T-helper 2 cell treated with Interferon-gamma antibody and Interleukin-4, amounts not matched to agents 5 μg/mL and 100 μg/mL, for 36 hours (primary cell): ENCODE results near the gene MRFAP1L1.
"Not testable (repeated sequence)": the region's sequence is repeated elsewhere in the genome, so short reads cannot be mapped to it uniquely, and the experiment has no call there.

Experiments used
- DNase-seq: peaks from one replicate; pipeline ENCODE4 v3.0.0; 2021; ENCODE audit warnings: low spot score
- H3K27ac Mint-ChIP-seq: one replicate; pipeline ENCODE4 v1.8.0; 2021; ENCODE audit warnings: mild to moderate bottlenecking, mixed read lengths
- H3K27me3 Mint-ChIP-seq: one replicate; pipeline ENCODE4 v1.8.0; 2021; ENCODE audit warnings: low read depth, mixed read lengths
- H3K36me3 Mint-ChIP-seq: one replicate; pipeline ENCODE4 v1.8.0; 2021; ENCODE audit warnings: low read depth, mixed read lengths
- H3K4me1 Mint-ChIP-seq: one replicate; pipeline ENCODE4 v1.8.0; 2021; ENCODE audit warnings: low read depth, mixed read lengths
- H3K4me3 Mint-ChIP-seq: one replicate; pipeline ENCODE4 v1.8.0; 2022; ENCODE audit warnings: mild to moderate bottlenecking, moderate library complexity, mixed read lengths
- H3K9me3 Mint-ChIP-seq: one replicate; pipeline ENCODE4 v1.8.0; 2021; ENCODE audit warnings: mixed read lengths

Gene MRFAP1L1

DNA sequence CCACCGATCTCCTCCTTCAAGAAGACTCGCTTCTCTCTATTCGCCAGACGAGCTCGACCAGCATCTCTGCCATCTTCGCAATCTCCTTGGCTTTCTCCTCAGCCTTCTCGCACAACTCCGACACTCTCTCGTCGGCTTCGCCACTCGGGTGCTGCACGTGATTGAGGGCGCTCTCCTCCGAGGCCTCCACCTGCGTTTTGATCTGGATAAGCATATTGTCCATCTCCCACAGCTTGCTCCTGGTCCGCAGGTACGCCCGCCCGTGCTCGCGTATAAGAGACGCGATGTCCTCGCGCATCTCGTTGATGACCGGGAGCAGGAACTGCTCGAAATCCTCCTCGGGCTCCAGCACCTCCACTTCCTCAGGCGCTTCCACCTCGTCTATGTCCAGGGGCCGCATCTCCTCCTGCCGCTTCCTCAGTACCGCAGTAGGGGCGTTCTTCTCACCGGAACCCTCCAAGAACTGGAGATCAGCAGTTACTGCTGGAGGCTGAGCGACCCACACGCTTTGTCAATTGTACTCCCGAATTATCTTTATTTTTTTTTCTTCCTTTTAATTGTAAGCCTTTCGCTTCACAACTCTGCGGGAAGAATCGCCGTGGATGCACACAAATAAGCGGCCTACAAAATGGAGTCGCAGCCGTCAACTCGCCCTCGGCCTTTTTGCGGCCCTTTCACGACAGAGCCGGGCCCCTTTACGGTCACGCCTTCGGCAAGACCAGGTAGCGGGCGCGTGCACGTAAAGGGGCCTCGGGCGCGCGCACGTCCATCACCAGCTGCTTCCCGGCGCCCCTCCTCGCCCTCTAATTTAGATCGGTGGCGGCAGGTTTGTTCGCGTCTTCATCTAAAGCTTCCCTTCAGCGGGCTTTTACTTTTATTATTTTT lies at the start of gene MRFAP1L1:
Gene MRFAP1L1, minus strand, starts transcription at position 636 of the 885 bp plus-strand sequence. Its CDS starts 236 bp downstream, at position 400.
- peak within 1 kb of the TSS; percentile 98 for H3K4me3 Mint-ChIP-seq
- peaks cover 43% of the 10 kb centered on the region for H3K36me3 Mint-ChIP-seq
- DNase-seq, result peak; percentile 95
- H3K27me3 Mint-ChIP-seq, result peaks cover 4% of the 10 kb centered on the region
- H3K4me1 Mint-ChIP-seq, result peaks cover 49% of the 10 kb centered on the region
- H3K9me3 Mint-ChIP-seq, result peaks cover 12% of the 10 kb centered on the region
- H3K27ac Mint-ChIP-seq, result peak within 1 kb of the TSS; percentile 94

DNA sequence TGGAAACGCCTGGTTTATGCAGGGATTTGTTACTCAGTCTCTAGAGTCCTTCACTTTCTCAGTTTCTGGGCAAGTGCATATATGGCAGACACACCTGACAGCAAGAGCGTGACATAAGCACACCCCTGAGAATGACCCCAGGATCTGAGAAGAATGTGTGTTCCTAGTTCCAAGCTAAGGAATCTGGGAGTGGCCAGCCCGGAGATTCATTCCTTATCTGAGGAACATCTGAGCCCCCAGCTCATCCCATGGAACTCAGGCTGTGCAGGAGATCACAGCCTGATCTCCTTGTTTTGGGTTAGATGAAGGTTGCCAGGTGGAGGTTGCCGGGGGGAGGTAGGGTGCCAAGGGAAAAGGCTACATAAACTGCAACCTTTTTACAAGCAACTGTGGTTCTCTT lies 49.1 kb upstream of the MRFAP1L1 start:
- Mint-ChIP-seq H3K27me3 (peaks cover 9% of the 10 kb centered on the region), H3K27ac (no peak overlapping the region), H3K4me1 (no peaks in the 10 kb centered on the region), H3K36me3 (no peaks in the 10 kb centered on the region), H3K9me3 (no peaks in the 10 kb centered on the region), H3K4me3 (no peak overlapping the region)
- DNase-seq, result no peak

DNA sequence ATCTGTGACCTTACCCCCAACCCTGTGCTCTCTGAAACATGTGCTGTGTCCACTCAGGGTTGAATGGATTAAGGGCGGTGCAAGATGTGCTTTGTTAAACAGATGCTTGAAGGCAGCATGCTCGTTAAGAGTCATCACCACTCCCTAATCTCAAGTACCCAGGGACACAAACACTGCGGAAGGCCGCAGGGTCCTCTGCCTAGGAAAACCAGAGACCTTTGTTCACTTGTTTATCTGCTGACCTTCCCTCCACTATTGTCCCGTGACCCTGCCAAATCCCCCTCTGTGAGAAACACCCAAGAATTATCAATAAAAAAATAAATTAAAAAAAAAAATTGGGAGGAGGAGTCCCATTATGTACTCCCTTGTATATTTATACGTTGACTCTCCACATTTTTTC lies 46.7 kb upstream of the MRFAP1L1 start:
- not testable (repeated sequence) for H3K4me1 Mint-ChIP-seq, DNase-seq, H3K9me3 Mint-ChIP-seq, H3K36me3 Mint-ChIP-seq, H3K4me3 Mint-ChIP-seq, H3K27me3 Mint-ChIP-seq, H3K27ac Mint-ChIP-seq

DNA sequence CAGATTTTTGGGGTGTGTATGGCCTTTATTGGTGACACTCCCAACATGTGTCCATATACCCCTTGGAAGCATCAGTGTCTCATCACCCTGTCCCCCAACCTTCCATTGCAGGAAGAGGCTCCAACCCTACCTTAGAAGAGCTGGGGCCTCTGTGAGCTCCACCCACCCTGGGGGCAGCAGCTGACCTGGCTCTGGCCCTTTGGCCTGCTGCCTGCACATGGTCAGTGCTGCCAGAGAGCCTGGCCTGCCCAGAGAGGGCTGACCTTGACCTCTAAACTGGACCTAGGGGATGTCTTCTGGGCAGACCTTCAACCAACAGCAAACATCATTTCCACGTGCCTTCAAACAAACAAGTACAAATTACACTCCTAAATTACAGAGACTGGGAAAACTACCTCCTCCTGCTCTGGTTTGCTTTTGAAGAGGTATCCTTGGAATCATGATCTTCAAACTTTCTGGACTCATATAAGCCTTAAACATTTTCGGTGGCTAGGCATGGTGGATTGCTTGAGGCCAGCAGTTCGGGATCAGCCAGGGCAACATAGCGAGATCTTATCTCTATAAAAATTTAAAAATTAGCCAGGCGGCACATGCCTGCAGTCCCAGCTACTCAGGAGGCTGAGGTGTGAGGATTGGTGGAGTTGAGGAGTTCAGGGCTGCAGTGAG lies 45.6 kb upstream of the MRFAP1L1 start:
- Mint-ChIP-seq H3K27ac (no peak overlapping the region), H3K4me1 (peaks cover 8% of the 10 kb centered on the region), H3K9me3 (no peaks in the 10 kb centered on the region), H3K36me3 (no peaks in the 10 kb centered on the region), H3K27me3 (peaks cover 9% of the 10 kb centered on the region), H3K4me3 (no peak overlapping the region)
- no peak for DNase-seq

DNA sequence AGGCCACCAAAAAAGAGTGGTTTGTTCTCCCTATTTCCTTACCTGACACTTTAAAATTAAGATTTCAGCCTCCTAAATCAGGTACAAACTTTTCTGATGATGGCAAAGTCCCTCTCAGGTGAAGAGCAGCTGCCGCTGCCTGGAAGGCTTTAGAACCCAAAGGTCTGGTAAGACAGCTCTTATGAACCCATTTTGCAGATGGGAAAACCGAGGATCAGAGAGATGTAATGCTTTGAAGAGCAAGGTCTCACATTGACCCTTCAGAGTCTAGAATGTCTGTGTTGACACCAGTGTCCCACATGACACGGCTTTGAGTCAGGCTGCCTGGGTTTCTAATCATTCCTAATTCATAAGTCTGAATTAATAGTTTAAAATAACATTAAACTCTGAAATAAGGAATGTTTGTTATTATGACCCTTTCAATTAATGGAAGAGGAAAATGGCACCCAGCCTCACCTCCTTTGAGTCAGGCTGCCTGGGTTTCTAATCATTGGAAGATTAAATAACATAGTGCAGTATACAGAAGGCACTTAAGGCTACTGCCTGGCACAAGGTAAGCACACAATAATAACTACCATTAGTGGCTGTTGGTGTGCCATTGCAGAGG lies 44.9 kb upstream of the MRFAP1L1 start:
- Mint-ChIP-seq H3K4me3 (no peak overlapping the region), H3K36me3 (no peaks in the 10 kb centered on the region), H3K4me1 (peaks cover 8% of the 10 kb centered on the region), H3K27ac (no peak overlapping the region), H3K9me3 (no peaks in the 10 kb centered on the region), H3K27me3 (peaks cover 9% of the 10 kb centered on the region)
- no peak for DNase-seq

DNA sequence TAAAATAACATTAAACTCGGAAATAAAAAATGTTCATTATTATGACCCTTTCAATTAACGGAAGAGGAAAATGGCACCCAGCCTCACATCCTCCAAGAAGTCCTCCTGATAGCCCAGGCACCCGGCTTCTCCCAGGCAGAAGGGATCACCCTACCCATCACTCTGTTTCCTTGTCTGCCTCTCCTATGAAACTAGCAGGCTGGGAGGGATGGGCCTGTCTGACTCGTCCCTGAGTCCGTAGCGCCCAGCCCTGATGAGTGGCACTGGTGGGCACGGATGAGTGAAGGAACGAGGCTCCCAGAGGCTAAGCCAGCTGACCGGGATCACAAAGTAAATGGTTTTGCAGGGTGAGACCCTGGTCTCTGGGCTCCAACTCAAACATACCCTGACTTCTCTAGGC lies 44.2 kb upstream of the MRFAP1L1 start:
- H3K36me3 Mint-ChIP-seq, result no peaks in the 10 kb centered on the region

DNA sequence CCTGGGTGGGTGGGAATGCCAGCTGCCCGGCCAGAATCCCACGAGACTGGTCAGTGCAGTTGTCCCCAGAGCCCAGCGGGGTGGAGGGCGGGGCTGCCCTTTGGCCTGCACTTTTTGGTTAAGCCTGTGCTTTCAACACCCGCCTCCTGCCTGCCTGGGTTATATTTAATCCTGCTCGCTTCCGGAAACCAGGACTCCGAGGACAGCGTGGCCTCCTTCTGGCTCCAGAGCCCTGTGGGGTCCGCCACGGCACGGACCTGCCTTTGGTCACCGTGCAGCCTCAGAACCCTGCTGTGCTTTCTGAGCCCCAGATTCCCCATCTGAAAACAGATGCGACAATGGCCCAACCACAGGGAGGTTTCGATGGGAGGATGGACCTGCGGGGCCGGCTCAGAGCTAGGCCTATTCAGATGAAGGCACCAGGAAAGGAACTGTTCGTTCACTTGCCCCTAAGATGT lies 43.5 kb upstream of the MRFAP1L1 start:
- no peaks in the 10 kb centered on the region for H3K9me3 Mint-ChIP-seq
- no peak overlapping the region for H3K4me3 Mint-ChIP-seq
- H3K4me1 Mint-ChIP-seq, result peaks cover 8% of the 10 kb centered on the region
- no peak for DNase-seq
- H3K36me3 Mint-ChIP-seq, result no peaks in the 10 kb centered on the region
- peaks cover 4% of the 10 kb centered on the region for H3K27me3 Mint-ChIP-seq
- no peak overlapping the region for H3K27ac Mint-ChIP-seq

More for the DNA sequence above, 44.2 kb upstream of the MRFAP1L1 start:
- H3K27me3 Mint-ChIP-seq, result peaks cover 9% of the 10 kb centered on the region
- no peak overlapping the region for H3K4me3 Mint-ChIP-seq
- DNase-seq, result no peak
- no peaks in the 10 kb centered on the region for H3K9me3 Mint-ChIP-seq
- peaks cover 8% of the 10 kb centered on the region for H3K4me1 Mint-ChIP-seq
- no peak overlapping the region for H3K27ac Mint-ChIP-seq

DNA sequence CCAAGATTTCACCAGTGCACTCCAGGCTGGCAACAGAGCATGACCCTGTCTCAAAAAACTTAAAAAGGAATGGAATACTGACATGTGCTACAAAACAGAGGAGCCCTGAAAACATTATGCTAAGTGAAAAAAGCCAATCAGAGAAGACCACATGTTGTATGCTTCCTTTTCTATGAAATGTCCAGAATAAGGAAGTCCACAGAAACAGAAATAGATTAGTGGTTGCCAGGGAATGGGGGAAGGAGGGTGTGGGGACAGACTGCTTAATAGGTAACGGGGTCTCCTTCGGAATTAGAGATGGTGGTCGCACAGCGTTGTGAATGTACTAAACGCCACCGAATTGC lies 42.8 kb upstream of the MRFAP1L1 start:
- Mint-ChIP-seq H3K27me3 (peaks cover 2% of the 10 kb centered on the region), H3K36me3 (no peaks in the 10 kb centered on the region), H3K4me3 (no peak overlapping the region), H3K9me3 (no peaks in the 10 kb centered on the region), H3K4me1 (peaks cover 8% of the 10 kb centered on the region), H3K27ac (no peak overlapping the region)
- no peak for DNase-seq

DNA sequence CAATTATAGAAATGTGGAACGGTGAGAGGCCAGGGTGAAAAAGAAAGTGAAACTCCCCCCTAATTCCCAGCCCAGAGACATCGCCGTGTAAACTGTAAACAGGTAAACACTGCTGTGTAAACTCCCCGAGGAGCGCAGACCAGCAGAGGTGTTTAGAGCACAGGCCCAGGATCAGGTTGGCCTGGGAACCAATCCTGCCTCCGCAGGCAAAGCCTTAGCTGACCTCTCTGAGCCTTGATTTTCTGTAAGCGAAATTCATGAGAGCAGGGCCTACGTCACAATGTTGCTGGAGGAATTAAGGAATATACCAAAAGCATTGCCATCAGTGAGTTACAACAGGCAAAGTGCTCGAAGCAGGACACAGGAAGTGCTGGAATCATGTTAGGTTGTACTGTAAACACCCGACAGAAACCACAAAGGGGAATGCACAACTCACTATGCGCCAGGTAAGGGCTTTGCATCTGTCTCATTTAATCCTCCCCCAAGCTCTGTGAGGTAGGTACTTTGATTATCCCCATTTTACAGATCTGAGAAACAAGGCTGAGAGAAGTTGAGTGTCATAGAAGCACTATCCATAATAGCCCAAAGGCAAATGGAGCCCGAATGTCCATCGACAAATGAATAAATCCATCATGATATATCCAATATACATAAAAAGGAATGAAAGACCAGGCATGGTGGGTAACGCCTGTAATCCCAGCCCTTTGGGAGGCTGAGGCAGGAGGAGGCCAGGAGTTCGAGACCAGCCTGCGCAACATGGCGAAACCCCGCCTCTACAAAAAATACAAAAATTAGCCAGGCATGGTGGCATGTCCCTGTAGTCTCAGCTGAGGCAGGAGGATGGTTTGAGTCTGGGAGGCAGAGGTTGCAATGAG lies 42.2 kb upstream of the MRFAP1L1 start:
- H3K27ac Mint-ChIP-seq, result peak overlapping the region; percentile 75
- H3K27me3 Mint-ChIP-seq, result peaks cover 2% of the 10 kb centered on the region
- H3K9me3 Mint-ChIP-seq, result no peaks in the 10 kb centered on the region
- peaks cover 8% of the 10 kb centered on the region for H3K4me1 Mint-ChIP-seq
- DNase-seq, result no peak
- H3K4me3 Mint-ChIP-seq, result peak overlapping the region; percentile 63
- H3K36me3 Mint-ChIP-seq, result no peaks in the 10 kb centered on the region

DNA sequence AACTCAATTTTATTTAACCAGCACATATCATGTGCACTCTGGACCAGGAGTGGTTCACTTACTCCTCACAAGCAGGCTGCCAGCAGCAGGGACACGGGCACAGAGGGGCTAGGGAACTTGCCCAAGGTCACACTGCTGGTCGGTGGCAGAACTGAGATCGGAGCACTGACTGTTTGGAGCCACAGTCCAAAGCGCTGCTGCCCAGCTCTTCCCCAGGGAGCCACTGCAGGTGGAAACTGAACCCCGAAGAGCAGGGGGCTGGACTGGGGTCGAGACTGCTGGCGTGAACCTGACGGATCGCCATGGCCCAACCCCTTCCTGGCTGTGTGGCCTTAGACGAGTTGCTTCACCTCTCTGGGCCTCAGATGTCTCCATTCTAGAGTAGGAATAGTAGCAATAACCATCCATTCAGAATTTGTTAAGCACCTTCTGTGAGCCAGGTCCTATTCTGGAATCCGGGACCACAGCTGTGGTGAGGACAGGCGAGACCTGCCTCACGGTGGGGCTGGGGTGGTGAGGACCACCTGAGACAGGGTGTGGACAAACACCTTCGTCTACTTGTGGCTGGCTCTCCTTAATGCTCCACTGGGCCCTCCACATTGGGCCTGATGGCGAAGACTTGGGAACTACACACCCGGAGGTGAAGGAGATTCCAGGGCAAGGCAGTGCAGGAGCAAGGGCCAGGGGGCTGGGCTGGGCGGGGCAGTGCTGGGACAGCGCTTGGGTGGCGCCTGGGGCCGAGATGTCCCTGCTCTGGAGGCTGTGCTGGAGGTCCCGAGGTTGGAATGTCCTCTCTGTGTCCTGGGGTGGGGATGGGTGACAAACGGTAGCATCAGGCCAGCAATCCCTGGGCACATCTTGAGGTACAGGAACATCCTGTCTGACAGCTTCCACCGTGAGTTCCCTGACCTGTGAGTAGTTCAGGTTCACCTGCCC lies 40.9 kb upstream of the MRFAP1L1 start:
- Mint-ChIP-seq H3K4me3 (no peak overlapping the region), H3K9me3 (no peaks in the 10 kb centered on the region), H3K36me3 (no peaks in the 10 kb centered on the region), H3K4me1 (peaks cover 8% of the 10 kb centered on the region), H3K27me3 (peaks cover 2% of the 10 kb centered on the region), H3K27ac (no peak overlapping the region)
- DNase-seq, result no peak

DNA sequence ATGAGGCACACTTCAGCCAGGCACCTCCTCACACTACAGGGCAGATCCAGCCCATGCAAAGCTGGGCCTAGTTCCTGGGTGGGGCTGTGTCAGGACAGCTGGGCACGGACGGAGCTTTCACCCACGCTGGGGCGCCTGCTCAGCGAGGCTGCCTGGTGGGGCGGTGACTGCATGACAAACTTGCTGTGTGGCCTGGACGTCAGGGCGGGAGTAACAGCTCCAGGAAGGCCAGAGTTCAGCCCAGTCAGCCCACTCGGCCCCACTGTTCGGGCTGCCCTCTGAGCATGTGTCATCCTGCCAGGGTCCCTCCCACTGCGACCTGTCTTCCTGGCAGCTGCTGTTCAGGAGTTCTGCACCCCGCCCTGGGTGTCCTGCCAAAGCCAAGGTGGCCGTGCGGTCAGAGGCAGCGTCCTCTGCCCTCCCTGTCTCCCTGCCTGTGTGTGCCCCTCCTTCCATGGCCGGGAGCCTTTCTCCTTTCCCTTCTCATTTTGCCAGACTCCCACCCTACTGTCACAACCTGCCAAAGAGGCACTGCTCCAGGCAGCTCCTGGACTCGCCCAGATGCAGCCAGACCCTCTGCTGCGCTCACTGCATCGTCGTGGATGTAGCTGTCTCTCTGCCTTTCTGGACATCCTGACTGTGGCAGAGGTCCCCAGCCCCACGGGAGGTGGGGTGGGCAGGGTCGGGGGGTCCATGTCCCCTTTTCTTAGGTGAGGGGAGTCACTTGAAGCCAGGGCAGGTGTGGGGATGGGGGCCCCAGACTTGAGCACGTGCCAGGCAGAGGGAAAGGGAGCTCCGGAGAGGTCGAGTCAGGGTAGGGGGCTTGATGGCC lies 39.9 kb upstream of the MRFAP1L1 start:
- no peaks in the 10 kb centered on the region for H3K36me3 Mint-ChIP-seq
- H3K4me3 Mint-ChIP-seq, result no peak overlapping the region
- H3K4me1 Mint-ChIP-seq, result peaks cover 8% of the 10 kb centered on the region
- DNase-seq, result no peak
- no peaks in the 10 kb centered on the region for H3K9me3 Mint-ChIP-seq
- no peaks in the 10 kb centered on the region for H3K27me3 Mint-ChIP-seq
- H3K27ac Mint-ChIP-seq, result no peak overlapping the region

DNA sequence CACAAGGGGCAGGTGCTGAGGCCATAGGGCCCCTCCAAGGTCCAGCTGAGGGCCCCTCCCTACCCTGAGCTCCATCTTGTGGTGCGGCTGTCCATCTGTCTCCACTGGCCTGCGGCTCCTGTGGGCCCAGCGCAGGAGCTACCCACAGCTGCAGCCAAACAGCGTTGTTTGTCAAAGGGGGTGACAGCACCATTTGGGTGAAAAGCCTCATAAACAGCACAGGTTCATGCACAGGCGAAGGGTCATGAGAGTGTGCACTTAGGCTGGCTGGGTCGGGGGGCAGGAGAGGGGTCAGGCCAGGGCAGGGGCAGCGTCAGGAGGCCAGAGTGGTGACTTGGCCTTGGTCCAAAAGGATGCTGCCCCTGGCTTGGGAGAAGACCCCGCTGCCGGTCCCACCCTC lies 38.6 kb upstream of the MRFAP1L1 start:
- DNase-seq, result no peak
- Mint-ChIP-seq H3K4me1 (peaks cover 8% of the 10 kb centered on the region), H3K9me3 (no peaks in the 10 kb centered on the region), H3K36me3 (no peaks in the 10 kb centered on the region), H3K4me3 (no peak overlapping the region), H3K27me3 (no peaks in the 10 kb centered on the region), H3K27ac (no peak overlapping the region)
